GM04503 (cell line): Measurements from ENCODE around the gene CYTH1.

Source experiments
- DNase-seq: peaks from one replicate; pipeline ENCODE4 v3.0.0-alpha.2; 2012; ENCODE audit warnings: low read depth

CYTH1 gene

GRCh38 chr17:78804777-78805176 is 22.7 kb upstream of the CYTH1 start:
- no peak for DNase-seq

GRCh38 chr17:78803186-78803845 is 21.2 kb upstream of the CYTH1 start:
- no peak for DNase-seq

GRCh38 chr17:78802459-78802858 is 20.4 kb upstream of the CYTH1 start:
- DNase-seq = no peak

GRCh38 chr17:78802008-78802407 is 19.9 kb upstream of the CYTH1 start:
- DNase-seq = no peak

GRCh38 chr17:78800132-78800931 is 18.3 kb upstream of the CYTH1 start:
- no peak for DNase-seq

- DNase-seq = no peak
Measured at GRCh38 chr17:78798695-78799559, 16.9 kb upstream of the CYTH1 start.

- no peak for DNase-seq
Measured at GRCh38 chr17:78797691-78798585, 15.9 kb upstream of the CYTH1 start.

GRCh38 chr17:78797213-78797612 is 15.1 kb upstream of the CYTH1 start:
- DNase-seq = no peak

GRCh38 chr17:78796517-78796900 is 14.4 kb upstream of the CYTH1 start:
- DNase-seq = no peak

- DNase-seq = no peak
Measured at GRCh38 chr17:78795861-78796516, 13.9 kb upstream of the CYTH1 start.

GRCh38 chr17:78794864-78795640 is 13.0 kb upstream of the CYTH1 start:
- DNase-seq = no peak

- DNase-seq = no peak
Measured at GRCh38 chr17:78794399-78794798, 12.3 kb upstream of the CYTH1 start.

GRCh38 chr17:78793968-78794367 is 11.9 kb upstream of the CYTH1 start:
- no peak for DNase-seq

- no peak for DNase-seq
Measured at GRCh38 chr17:78793415-78793814, 11.3 kb upstream of the CYTH1 start.

GRCh38 chr17:78791840-78792709 is 10.0 kb upstream of the CYTH1 start:
- DNase-seq = no peak

GRCh38 chr17:78790552-78790951 is 8.5 kb upstream of the CYTH1 start:
- no peak for DNase-seq

- DNase-seq = peak; percentile 43
Measured at GRCh38 chr17:78789663-78790181, 7.6 kb upstream of the CYTH1 start.

GRCh38 chr17:78789149-78789662 is 7.1 kb upstream of the CYTH1 start:
- no peak for DNase-seq

GRCh38 chr17:78788451-78788850 is 6.4 kb upstream of the CYTH1 start:
- DNase-seq = no peak
